HG03439 (cell line): ENCODE results near the gene ASCL1.

ENCODE experiments used
- ATAC-seq: cut with Tn5 transposase; IDR thresholded peaks from one replicate; pipeline ENCODE4 v1.9.1; 2021; ENCODE audit warnings: mild to moderate bottlenecking, moderate library complexity; ENCODE audit not compliant: unreplicated experiment

The ASCL1 gene

DNA sequence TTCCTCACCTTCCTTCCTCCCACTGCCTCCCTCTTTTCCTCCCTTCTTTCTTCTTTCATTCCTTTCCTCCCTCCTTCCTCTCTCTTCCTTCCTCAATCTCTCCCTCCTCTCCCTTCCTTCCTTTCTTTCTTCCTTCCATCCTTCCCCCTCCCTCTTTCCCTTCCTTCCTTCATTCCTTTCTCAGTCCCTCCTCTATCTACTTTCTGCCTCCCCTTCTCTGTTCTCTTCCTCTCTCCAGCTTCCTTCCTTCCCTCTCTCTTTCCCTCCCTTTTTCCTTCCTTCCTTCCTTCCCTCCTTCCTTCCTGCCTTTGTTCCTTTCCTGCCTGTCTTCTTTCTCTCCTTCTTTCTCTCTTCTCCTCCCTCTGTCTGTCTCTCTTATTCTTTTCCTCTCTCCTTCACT, 16.1 kb downstream of the ASCL1 start:
- ATAC-seq = no peak

- no peak for ATAC-seq
Measured at GRCh38 chr12:102976609-102977280, 19.3 kb downstream of the ASCL1 start.

GRCh38 chr12:102977945-102978706, 20.7 kb downstream of the ASCL1 start:
- no peak for ATAC-seq

GRCh38 chr12:102980350-102980749, 22.9 kb downstream of the ASCL1 start:
- ATAC-seq = no peak

DNA sequence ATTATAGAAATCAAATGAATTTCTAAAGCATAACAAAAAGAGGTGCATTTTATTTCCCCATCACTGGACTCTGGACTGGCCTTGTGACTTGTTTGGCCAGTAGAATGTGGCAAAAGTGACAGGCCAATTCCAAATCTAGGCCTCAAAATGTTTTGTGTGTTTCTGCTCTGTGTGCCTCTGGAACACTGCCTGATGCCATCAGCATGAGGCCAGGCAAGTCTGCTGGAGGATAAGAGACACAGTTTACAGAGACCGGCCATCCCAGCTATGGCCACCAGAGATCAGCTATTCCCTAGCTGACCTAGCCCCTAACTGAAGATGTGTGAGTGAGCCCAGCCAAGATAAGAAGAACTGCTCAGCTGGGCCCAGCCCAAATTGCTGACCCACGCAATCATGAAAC, 32.9 kb downstream of the ASCL1 start:
- no peak for ATAC-seq

- no peak for ATAC-seq
Measured at GRCh38 chr12:102992297-102992696, 34.8 kb downstream of the ASCL1 start.

DNA sequence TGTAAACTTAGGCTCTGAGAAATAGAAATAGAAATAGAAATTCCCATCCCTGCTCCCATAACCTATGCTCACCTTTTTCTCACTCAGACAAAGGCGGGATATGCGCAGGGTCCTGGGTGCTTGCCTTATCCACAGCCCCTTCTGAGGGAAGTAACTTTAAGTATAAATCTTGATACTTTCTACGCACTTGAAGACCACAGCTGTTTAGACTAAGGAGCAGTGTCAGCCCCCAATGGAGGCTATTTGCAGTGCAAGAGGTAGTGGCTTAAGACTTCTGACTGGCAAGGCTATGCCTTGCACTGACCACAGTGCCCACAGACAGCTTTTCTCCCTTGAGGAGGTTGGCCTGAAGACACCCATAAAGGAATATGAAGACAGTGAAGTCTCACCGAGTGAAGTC, 35.2 kb downstream of the ASCL1 start:
- no peak for ATAC-seq

GRCh38 chr12:102993537-102993936, 36.1 kb downstream of the ASCL1 start:
- no peak for ATAC-seq

DNA sequence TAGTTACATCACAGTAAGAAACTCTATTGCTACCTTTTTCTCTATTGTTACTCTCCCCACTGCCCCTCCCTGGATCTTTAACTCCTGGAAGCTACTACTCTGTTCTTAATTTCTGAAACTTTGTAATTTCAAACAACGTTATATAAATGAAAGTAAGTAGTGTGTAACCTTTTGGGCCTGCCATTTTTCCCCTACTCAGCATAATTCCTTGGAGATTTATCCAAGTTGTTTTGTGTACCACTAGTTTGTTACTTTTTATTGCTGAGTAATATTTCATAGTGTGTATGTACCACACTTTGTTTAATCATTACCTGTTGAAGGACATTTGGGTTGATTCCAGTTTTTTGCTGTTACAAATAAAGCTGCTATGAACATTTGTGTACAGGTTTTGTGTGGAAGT, 37.9 kb downstream of the ASCL1 start:
- no peak for ATAC-seq
